Loucy (cell line): ENCODE data around the gene SYTL1.

ENCODE experiments used
- H2AFZ ChIP-seq: fragments of 200-600 bp; sonication (generic); 2 replicates; pipeline ENCODE4 v1.6.0; 2016; ENCODE audit warnings: antibody characterized with exemption, mild to moderate bottlenecking, low read length, moderate library complexity
- H3F3A ChIP-seq: fragments of 200-600 bp; 2 replicates; pipeline ENCODE4 v1.6.0; 2016; ENCODE audit warnings: antibody characterized with exemption, low read depth, mild to moderate bottlenecking
- H3K27me3 ChIP-seq: fragments of 200-600 bp; sonication (generic); 2 replicates; pipeline ENCODE4 v1.6.1; 2014; ENCODE audit warnings: low read length, mild to moderate bottlenecking; ENCODE audit not compliant: insufficient read depth, poor library complexity, severe bottlenecking
- H3K36me3 ChIP-seq: fragments of 200-600 bp; sonication (generic); 2 replicates; pipeline ENCODE4 v1.6.1; 2016; ENCODE audit warnings: low read length; ENCODE audit not compliant: insufficient read depth
- H3K4me1 ChIP-seq: fragments of 200-600 bp; sonication (generic); 2 replicates; pipeline ENCODE4 v1.5.1; 2014; ENCODE audit warnings: low read length, mild to moderate bottlenecking; ENCODE audit not compliant: insufficient read depth, poor library complexity, severe bottlenecking
- H3K4me2 ChIP-seq: fragments of 200-600 bp; sonication (generic); 2 replicates; pipeline ENCODE4 v1.6.0; 2014; ENCODE audit warnings: antibody characterized with exemption, low read length, low read depth, mild to moderate bottlenecking; ENCODE audit not compliant: poor library complexity, severe bottlenecking
- H3K4me3 ChIP-seq: fragments of 200-600 bp; sonication (generic); 2 replicates; pipeline ENCODE4 v1.5.1; 2014; ENCODE audit warnings: low read length, mild to moderate bottlenecking, mixed read lengths; ENCODE audit not compliant: poor library complexity, severe bottlenecking
- H3K79me2 ChIP-seq: fragments of 200-600 bp; sonication (generic); 2 replicates; pipeline ENCODE4 v1.6.1; 2014; ENCODE audit warnings: low read length; ENCODE audit not compliant: insufficient read depth
- H3K9ac ChIP-seq: fragments of 200-600 bp; sonication (generic); 2 replicates; pipeline ENCODE4 v1.6.0; 2014; ENCODE audit warnings: mild to moderate bottlenecking, low read depth, low read length, moderate library complexity; ENCODE audit not compliant: poor library complexity, severe bottlenecking
- H3K9me2 ChIP-seq: fragments of 200-600 bp; sonication (generic); replicated peaks from 2 replicates; pipeline ENCODE4 v1.6.1; 2016; ENCODE audit warnings: low read depth, low read length, mixed read lengths
- H3K9me3 ChIP-seq: fragments of 200-600 bp; sonication (generic); 2 replicates; pipeline ENCODE4 v1.6.1; 2014; ENCODE audit warnings: mild to moderate bottlenecking, antibody characterized with exemption, low read length, low read depth; ENCODE audit not compliant: insufficient read depth
- H4K20me1 ChIP-seq: fragments of 200-600 bp; sonication (generic); 2 replicates; pipeline ENCODE4 v1.6.0; 2014; ENCODE audit warnings: antibody characterized with exemption, low read length, mild to moderate bottlenecking; ENCODE audit not compliant: insufficient read depth, poor library complexity, severe bottlenecking
- CTCF ChIP-seq: fragments of 200-600 bp; sonication (generic); conservative IDR thresholded peaks from 2 replicates; pipeline ENCODE4 v1.5.1; 2014; ENCODE audit warnings: mild to moderate bottlenecking, antibody characterized with exemption, low read length
- EZH2phosphoT487 ChIP-seq: fragments of 200-600 bp; IDR thresholded peaks from 2 replicates; pipeline ENCODE4 v1.6.1; 2018; ENCODE audit warnings: antibody characterized with exemption, mild to moderate bottlenecking, moderate library complexity, borderline replicate concordance

Gene SYTL1

GRCh38 chr1:27301582-27302199 lies 40.1 kb upstream of the SYTL1 start:
- Histone ChIP-seq H2AFZ (no peak overlapping the region), H3F3A (no peaks in the 10 kb centered on the region), H3K9me2 (no peaks in the 10 kb centered on the region), H3K79me2 (no peaks in the 10 kb centered on the region), H4K20me1 (no peaks in the 10 kb centered on the region), H3K4me2 (no peak overlapping the region), H3K4me1 (no peaks in the 10 kb centered on the region), H3K9me3 (no peaks in the 10 kb centered on the region), H3K4me3 (no peak overlapping the region), H3K36me3 (peaks cover 49% of the 10 kb centered on the region; the same call in 1 of the 2 replicates), H3K27me3 (no peaks in the 10 kb centered on the region), H3K9ac (no peak overlapping the region)
- TF ChIP-seq CTCF (no peak), EZH2phosphoT487 (no peak)

GRCh38 chr1:27302612-27303011 lies 39.2 kb upstream of the SYTL1 start:
- Histone ChIP-seq H2AFZ (no peak overlapping the region), H3K27me3 (no peaks in the 10 kb centered on the region), H3K79me2 (no peaks in the 10 kb centered on the region), H3F3A (no peaks in the 10 kb centered on the region), H3K4me2 (no peak overlapping the region), H3K36me3 (peaks cover 40% of the 10 kb centered on the region; the same call in 1 of the 2 replicates), H3K4me1 (peaks cover 8% of the 10 kb centered on the region), H4K20me1 (no peaks in the 10 kb centered on the region), H3K4me3 (no peak overlapping the region), H3K9me3 (no peaks in the 10 kb centered on the region), H3K9me2 (no peaks in the 10 kb centered on the region), H3K9ac (no peak overlapping the region)
- TF ChIP-seq EZH2phosphoT487 (no peak), CTCF (no peak)

GRCh38 chr1:27303509-27303908 lies 38.3 kb upstream of the SYTL1 start:
- Histone ChIP-seq H3F3A (no peaks in the 10 kb centered on the region), H3K9ac (no peak overlapping the region), H3K4me2 (no peak overlapping the region), H3K9me2 (no peaks in the 10 kb centered on the region), H3K9me3 (no peaks in the 10 kb centered on the region), H3K4me3 (no peak overlapping the region), H4K20me1 (no peaks in the 10 kb centered on the region), H3K79me2 (no peaks in the 10 kb centered on the region), H2AFZ (no peak overlapping the region), H3K4me1 (peaks cover 9% of the 10 kb centered on the region), H3K27me3 (no peaks in the 10 kb centered on the region), H3K36me3 (peaks cover 31% of the 10 kb centered on the region; the same call in 1 of the 2 replicates)
- TF ChIP-seq EZH2phosphoT487 (no peak), CTCF (no peak)
